Trophoblast cell (in vitro differentiated cells and primary cell): Measurements from ENCODE around the gene GRK6.
A peak's percentile ranks its signal among the peaks of the same experiment; 100 is the strongest.

ENCODE experiments used
- DNase-seq, 2 donors: peaks; one replicate each; pipeline ENCODE4 v3.0.0-alpha.2; 2016
- H2AFZ ChIP-seq: 2 replicates; pipeline ENCODE4 v1.6.1; 2013; ENCODE audit warnings: low read length, moderate library complexity, mild to moderate bottlenecking; ENCODE audit not compliant: insufficient read depth, poor library complexity
- H2AK5ac ChIP-seq: 2 replicates; pipeline ENCODE4 v1.6.1; 2013; ENCODE audit warnings: mild to moderate bottlenecking, low read length
- H2BK120ac ChIP-seq: 2 replicates; pipeline ENCODE4 v1.6.1; 2013; ENCODE audit warnings: low read length, mild to moderate bottlenecking, moderate library complexity; ENCODE audit not compliant: insufficient read depth, poor library complexity
- H2BK12ac ChIP-seq: 2 replicates; pipeline ENCODE4 v1.6.1; 2013; ENCODE audit warnings: mild to moderate bottlenecking, low read length, moderate library complexity
- H2BK5ac ChIP-seq: 2 replicates; pipeline ENCODE4 v1.6.1; 2013; ENCODE audit warnings: low read length, low read depth, moderate library complexity, mild to moderate bottlenecking; ENCODE audit not compliant: poor library complexity
- H3K14ac ChIP-seq: 2 replicates; pipeline ENCODE4 v1.6.1; 2013; ENCODE audit warnings: mild to moderate bottlenecking, low read length
- H3K18ac ChIP-seq: 2 replicates; pipeline ENCODE4 v1.6.1; 2013; ENCODE audit warnings: mild to moderate bottlenecking, low read length
- H3K23ac ChIP-seq: 2 replicates; pipeline ENCODE4 v1.6.1; 2013; ENCODE audit warnings: low read length
- H3K27ac ChIP-seq: 2 replicates; pipeline ENCODE4 v1.5.1; 2013; ENCODE audit warnings: low read depth, mild to moderate bottlenecking, inconsistent platforms, low read length, moderate library complexity
- H3K27me3 ChIP-seq: 2 replicates; pipeline ENCODE4 v1.6.1; 2013; ENCODE audit warnings: inconsistent platforms, mild to moderate bottlenecking, low read length, moderate library complexity; ENCODE audit not compliant: insufficient read depth
- H3K36me3 ChIP-seq, 2 experiments: 1 replicate in 1 of 2; 2 replicates in 1 of 2; pipeline ENCODE4 v1.6.1; 2013; ENCODE audit warnings: low read length in 2 of 2, mild to moderate bottlenecking in 2 of 2, moderate library complexity in 1 of 2; ENCODE audit not compliant: insufficient read depth in 2 of 2, control insufficient read depth in 1 of 2
- H3K4ac ChIP-seq: 2 replicates; pipeline ENCODE4 v1.6.1; 2013; ENCODE audit warnings: low read depth, mild to moderate bottlenecking, low read length, moderate library complexity
- H3K4me1 ChIP-seq, 2 experiments: 1 replicate in 1 of 2; 2 replicates in 1 of 2; pipeline ENCODE4 v1.6.1; 2013; ENCODE audit warnings: low read length in 2 of 2, mild to moderate bottlenecking in 2 of 2, moderate library complexity in 1 of 2; ENCODE audit not compliant: insufficient read depth in 2 of 2, control insufficient read depth in 1 of 2
- H3K4me2 ChIP-seq: 2 replicates; pipeline ENCODE4 v1.6.1; 2013; ENCODE audit warnings: inconsistent platforms, mild to moderate bottlenecking, low read length, moderate library complexity
- H3K4me3 ChIP-seq: 2 replicates; pipeline ENCODE4 v1.5.1; 2013; ENCODE audit warnings: mild to moderate bottlenecking, low read depth, low read length, inconsistent platforms
- H3K79me1 ChIP-seq: one replicate; pipeline ENCODE4 v1.6.1; 2013; ENCODE audit warnings: low read length
- H3K79me2 ChIP-seq: 2 replicates; pipeline ENCODE4 v1.6.1; 2013; ENCODE audit warnings: low read length, mild to moderate bottlenecking; ENCODE audit not compliant: control insufficient read depth, insufficient read depth, poor library complexity
- H3K9ac ChIP-seq: 2 replicates; pipeline ENCODE4 v1.6.1; 2013; ENCODE audit warnings: mild to moderate bottlenecking, low read length
- H3K9me3 ChIP-seq: 2 replicates; pipeline ENCODE4 v1.6.1; 2013; ENCODE audit warnings: low read depth, mild to moderate bottlenecking, control low read depth, inconsistent platforms, low read length; ENCODE audit not compliant: insufficient read depth
- H4K12ac ChIP-seq: 2 replicates; pipeline ENCODE4 v1.6.1; 2013; ENCODE audit warnings: low read depth, mild to moderate bottlenecking, low read length, moderate library complexity
- H4K8ac ChIP-seq: 2 replicates; pipeline ENCODE4 v1.6.1; 2013; ENCODE audit warnings: low read depth, mild to moderate bottlenecking, low read length, moderate library complexity
- H4K91ac ChIP-seq: one replicate; pipeline ENCODE4 v1.6.1; 2013; ENCODE audit warnings: low read depth, mild to moderate bottlenecking, low read length, moderate library complexity
- WGBS: extraction: QIAGEN DNeasy Blood & Tissue Kit; methylation state at CpG from one replicate; pipeline ENCODE4 v1.1.7; 2013; ENCODE audit warnings: missing lambda C conversion rate; ENCODE audit not compliant: insufficient read length, insufficient coverage; ENCODE audit errors: extremely low coverage; 5-methylcytosine and 5-hydroxymethylcytosine counted together

GRK6 gene

DNA sequence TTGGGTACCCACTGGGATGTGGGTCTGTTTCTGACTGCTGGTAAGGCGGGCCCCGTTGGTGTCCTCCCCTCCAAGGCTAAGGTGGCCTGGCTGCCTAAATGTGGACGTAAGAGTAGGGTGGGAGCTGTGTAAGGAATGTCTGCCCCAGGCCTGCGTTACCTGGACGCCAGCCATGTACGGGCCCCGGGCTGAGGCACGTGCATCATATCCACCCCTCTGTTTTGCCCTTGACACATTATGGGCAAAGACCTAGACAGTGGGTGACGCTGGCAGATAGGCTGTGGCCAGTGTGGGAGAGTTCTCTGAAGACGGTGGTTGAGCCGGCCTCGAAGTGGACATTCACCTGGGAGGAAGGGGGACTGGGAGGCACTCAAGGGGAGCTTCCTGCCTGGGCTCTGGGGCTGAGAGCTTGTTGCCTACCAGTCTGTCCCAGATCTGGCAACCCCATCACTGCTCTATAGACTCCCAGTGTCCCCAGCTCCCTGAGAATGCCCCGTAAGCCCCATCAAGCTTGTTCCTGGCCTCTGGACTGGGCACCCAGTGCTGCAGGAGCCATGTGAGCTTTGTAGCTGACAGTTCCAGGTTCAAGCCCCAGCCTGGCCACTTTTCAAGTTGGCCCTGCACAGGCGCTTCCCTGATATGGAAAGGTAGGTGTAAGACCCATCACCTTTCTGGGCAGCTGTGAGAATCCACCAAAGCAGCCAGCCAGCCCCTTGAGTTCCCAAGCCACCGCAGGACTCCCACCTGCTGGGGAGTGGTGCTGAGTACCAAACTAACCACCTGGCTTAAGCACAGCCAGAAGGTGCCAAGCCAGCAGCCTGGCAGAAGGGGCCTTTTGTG, 16.9 kb downstream of the GRK6 start:
- H3K36me3 ChIP-seq = peaks cover 22 to 23% of the 10 kb centered on the region in 2 experiments
- H3K27me3 ChIP-seq = peaks cover 6% of the 10 kb centered on the region
- no peak overlapping the region for H2BK120ac ChIP-seq
- H2AFZ ChIP-seq = no peak overlapping the region
- H3K4me1 ChIP-seq = peaks cover 5 to 15% of the 10 kb centered on the region in 2 experiments
- peak in 1 of 2 donors; percentile 25 for DNase-seq
- H3K14ac ChIP-seq = no peak overlapping the region
- H3K79me1 ChIP-seq = peaks cover 2% of the 10 kb centered on the region
- H4K91ac ChIP-seq = no peak overlapping the region
- no peak overlapping the region for H2BK12ac ChIP-seq
- no peak overlapping the region for H4K8ac ChIP-seq
- no peak overlapping the region for H2AK5ac ChIP-seq
- H3K23ac ChIP-seq = no peak overlapping the region
- no CpG with 5 or more reads among the region's 15 CpGs for WGBS
- no peak overlapping the region for H2BK5ac ChIP-seq
- no peak overlapping the region for H3K4ac ChIP-seq
- H3K9ac ChIP-seq = no peak overlapping the region
- H3K27ac ChIP-seq = no peak overlapping the region
- no peaks in the 10 kb centered on the region for H3K79me2 ChIP-seq
- no peak overlapping the region for H3K4me3 ChIP-seq
- H4K12ac ChIP-seq = no peak overlapping the region
- no peak overlapping the region for H3K4me2 ChIP-seq
- H3K18ac ChIP-seq = no peak overlapping the region
- H3K9me3 ChIP-seq = peaks cover 4% of the 10 kb centered on the region

DNA sequence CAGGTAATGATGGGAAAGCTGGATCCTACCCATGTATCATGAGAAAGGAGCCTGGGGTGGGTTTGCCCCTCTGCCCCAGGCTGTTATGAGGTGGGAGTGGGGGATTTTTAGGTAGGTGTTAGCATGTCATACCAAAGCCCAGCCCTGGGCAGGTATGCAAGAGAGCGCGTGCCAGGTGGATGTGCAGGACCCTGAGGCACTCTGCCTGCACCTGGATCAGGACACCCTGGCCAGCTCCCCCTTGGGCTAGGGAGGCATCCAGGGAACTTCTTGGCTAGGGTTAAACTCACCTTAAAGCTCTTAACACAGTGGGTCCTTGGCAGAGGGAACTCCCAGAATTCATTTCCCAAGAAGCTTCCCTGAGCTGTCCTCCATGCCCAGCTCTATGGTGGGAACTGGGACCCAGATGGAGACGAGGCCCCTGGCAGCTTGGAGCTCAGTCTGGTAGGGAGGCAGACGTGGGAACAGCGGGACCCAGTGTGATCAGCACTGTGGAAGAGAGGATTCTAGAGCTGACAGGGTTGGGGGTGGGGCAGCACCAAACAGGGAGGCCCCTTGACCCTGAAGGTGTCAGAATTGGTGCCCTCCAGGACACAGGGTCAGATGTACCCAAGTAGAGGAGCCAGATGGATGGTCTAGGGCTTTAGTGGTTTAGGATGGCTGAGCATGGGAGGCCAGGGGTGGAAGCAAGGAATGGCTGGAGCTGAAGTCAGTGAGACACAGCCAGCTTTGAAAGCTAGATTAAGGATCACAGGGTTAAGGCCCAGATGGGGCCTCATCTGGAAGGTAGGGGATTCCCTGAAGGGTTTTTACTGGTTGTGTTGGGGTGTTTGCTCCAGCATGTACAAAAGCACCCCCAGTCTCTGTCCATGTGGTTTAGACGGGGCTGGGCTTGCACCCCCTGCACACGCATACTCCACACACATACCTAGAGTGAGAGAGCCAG, 17.9 kb downstream of the GRK6 start:
- Histone ChIP-seq H3K14ac (no peak overlapping the region), H2AFZ (no peak overlapping the region), H3K4ac (no peak overlapping the region), H2BK120ac (no peak overlapping the region), H3K4me2 (no peak overlapping the region), H2BK5ac (no peak overlapping the region), H4K8ac (no peak overlapping the region), H4K91ac (no peak overlapping the region), H4K12ac (no peak overlapping the region), H3K27me3 (peaks cover 6% of the 10 kb centered on the region), H3K23ac (no peak overlapping the region), H3K36me3 (peaks cover 19 to 21% of the 10 kb centered on the region in 2 experiments), H3K79me1 (peaks cover 2% of the 10 kb centered on the region), H3K79me2 (no peaks in the 10 kb centered on the region), H3K18ac (no peak overlapping the region), H3K4me1 (peaks cover 5 to 15% of the 10 kb centered on the region in 2 experiments), H2AK5ac (no peak overlapping the region), H3K9me3 (peaks cover 4% of the 10 kb centered on the region), H2BK12ac (no peak overlapping the region), H3K9ac (no peak overlapping the region), H3K27ac (no peak overlapping the region), H3K4me3 (no peak overlapping the region)
- no CpG with 5 or more reads among the region's 7 CpGs for WGBS
- peak in 1 of 2 donors; percentile 45 for DNase-seq

DNA sequence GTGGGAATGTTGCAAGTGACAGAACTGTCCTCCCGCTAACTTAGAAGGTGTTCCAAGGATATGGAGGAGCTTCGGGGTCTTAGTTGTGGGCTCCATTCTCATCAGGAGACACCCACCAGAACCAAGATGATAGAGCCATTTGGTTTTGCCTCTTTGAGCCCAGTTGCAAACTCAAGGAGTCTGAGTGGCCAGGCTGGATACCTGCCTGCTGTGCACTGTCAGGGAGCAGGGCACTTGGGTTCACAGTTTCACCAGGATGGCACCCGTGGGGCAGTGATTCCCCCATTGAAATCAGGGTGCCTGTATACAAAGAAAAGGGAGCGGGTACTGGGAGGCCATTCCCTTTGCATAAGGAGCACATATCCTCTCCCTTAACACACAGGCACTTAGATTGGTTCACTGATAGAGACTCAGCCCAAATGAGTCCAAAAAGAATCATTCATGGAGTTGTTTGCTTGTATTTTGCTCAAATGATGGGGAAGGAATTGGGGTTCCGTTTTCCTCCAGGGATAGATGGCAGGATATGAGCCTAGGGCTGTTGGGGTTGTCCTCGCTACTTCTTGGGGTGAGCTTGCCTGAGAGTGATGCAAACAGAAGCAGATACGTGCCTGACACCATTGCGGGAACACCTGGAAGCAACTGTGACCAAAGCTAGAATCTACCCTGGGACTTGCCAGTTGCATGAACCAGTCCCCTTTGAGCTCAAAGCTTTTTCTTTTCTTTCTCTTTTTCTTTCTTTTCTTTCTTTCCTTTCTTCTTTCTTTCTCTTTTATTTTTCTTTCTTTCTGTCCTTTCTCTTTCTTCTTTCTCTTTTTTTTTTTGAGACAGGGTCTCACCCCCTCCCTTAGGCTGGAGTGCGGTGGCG, 18.8 kb downstream of the GRK6 start:
- H3K4me2 ChIP-seq = no peak overlapping the region
- H3K79me2 ChIP-seq = no peaks in the 10 kb centered on the region
- DNase-seq = no peak
- no peak overlapping the region for H4K12ac ChIP-seq
- peaks cover 6% of the 10 kb centered on the region for H3K9me3 ChIP-seq
- no peak overlapping the region for H4K91ac ChIP-seq
- peaks cover 2% of the 10 kb centered on the region for H3K79me1 ChIP-seq
- H2BK12ac ChIP-seq = no peak overlapping the region
- no peak overlapping the region for H3K23ac ChIP-seq
- no peak overlapping the region for H2BK5ac ChIP-seq
- no peak overlapping the region for H3K18ac ChIP-seq
- H3K14ac ChIP-seq = no peak overlapping the region
- no CpG with 5 or more reads among the region's 10 CpGs for WGBS
- peaks cover 5 to 15% of the 10 kb centered on the region in 2 experiments for H3K4me1 ChIP-seq
- H4K8ac ChIP-seq = no peak overlapping the region
- peaks cover 6% of the 10 kb centered on the region for H3K27me3 ChIP-seq
- no peak overlapping the region for H2AK5ac ChIP-seq
- no peak overlapping the region for H2BK120ac ChIP-seq
- no peak overlapping the region for H3K4me3 ChIP-seq
- no peak overlapping the region for H3K4ac ChIP-seq
- no peak overlapping the region for H3K9ac ChIP-seq
- H3K36me3 ChIP-seq = peaks cover 19 to 20% of the 10 kb centered on the region in 2 experiments
- H2AFZ ChIP-seq = no peak overlapping the region
- H3K27ac ChIP-seq = no peak overlapping the region

DNA sequence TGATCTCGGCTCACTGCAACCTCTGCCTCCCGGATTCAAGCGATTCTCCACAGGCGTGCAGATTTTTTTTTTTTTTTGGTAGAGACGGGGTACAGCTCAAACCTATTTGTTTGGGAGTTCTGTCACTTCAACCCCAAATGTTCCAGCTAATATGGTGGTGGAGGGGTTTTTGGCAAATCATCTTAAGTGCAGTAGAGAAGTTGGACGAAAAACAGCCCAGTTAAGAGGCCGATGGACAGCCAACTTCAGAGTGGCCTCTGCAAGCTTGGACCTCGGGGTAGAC, 19.4 kb downstream of the GRK6 start:
- Histone ChIP-seq H4K12ac (no peak overlapping the region), H4K91ac (no peak overlapping the region), H2BK12ac (no peak overlapping the region), H2BK120ac (no peak overlapping the region), H3K4me3 (no peak overlapping the region), H3K23ac (no peak overlapping the region), H2BK5ac (no peak overlapping the region), H3K4ac (no peak overlapping the region), H3K27ac (no peak overlapping the region), H4K8ac (peak overlapping the region; percentile 10), H3K9me3 (peaks cover 6% of the 10 kb centered on the region), H3K18ac (no peak overlapping the region), H2AK5ac (no peak overlapping the region), H3K27me3 (peaks cover 6% of the 10 kb centered on the region), H2AFZ (no peak overlapping the region), H3K14ac (no peak overlapping the region), H3K79me2 (no peaks in the 10 kb centered on the region), H3K4me1 (peaks cover 5 to 15% of the 10 kb centered on the region in 2 experiments), H3K4me2 (no peak overlapping the region), H3K36me3 (peaks cover 14 to 16% of the 10 kb centered on the region in 2 experiments), H3K79me1 (peaks cover 2% of the 10 kb centered on the region), H3K9ac (no peak overlapping the region)
- no peak for DNase-seq
- WGBS = no CpG with 5 or more reads among the region's 8 CpGs
